ENCODE data around the gene SFXN5. TPM values are rescaled to one million over a fixed set of nuclear protein-coding genes. Genes with fewer than 3 reads are reported as not detected.
"Not testable (repeated sequence)": the region's sequence is repeated elsewhere in the genome, so short reads cannot be mapped to it uniquely, and the experiment has no call there.

SFXN5 gene
- total RNA-seq, 2 donors from 2014 or later, result 16.1 to 26.4 TPM

GRCh38 chr2:72914206-72914559 lies 157.3 kb downstream of the SFXN5 start:
- Histone ChIP-seq H3K9ac (ENCODE audit: low read depth in 2 of 2, low read length in 2 of 2) (no peak overlapping the region), H3K27ac (no peak overlapping the region), H3K27me3 (peaks cover 72% of the 10 kb centered on the region), H3K36me3 (no peaks in the 10 kb centered on the region), H3K4me1 (peaks cover 24% of the 10 kb centered on the region), H3K9me3 (no peaks in the 10 kb centered on the region), H3K4me3 (no peak overlapping the region)
- TF ChIP-seq CTCF (IDR thresholded peaks at IDR 0.05), result no peak
- no peak for DNase-seq
- intact Hi-C loops (cut with DNase I), result no loop called here

GRCh38 chr2:72913486-72914205 lies 157.9 kb downstream of the SFXN5 start:
- Histone ChIP-seq H3K36me3 (no peaks in the 10 kb centered on the region), H3K4me3 (no peak overlapping the region), H3K4me1 (peaks cover 23% of the 10 kb centered on the region), H3K9me3 (no peaks in the 10 kb centered on the region), H3K9ac (ENCODE audit: low read depth in 2 of 2, low read length in 2 of 2) (no peak overlapping the region), H3K27me3 (peaks cover 72% of the 10 kb centered on the region), H3K27ac (no peak overlapping the region)
- no peak for TF ChIP-seq CTCF (IDR thresholded peaks at IDR 0.05)
- no peak for DNase-seq
- intact Hi-C loops (cut with DNase I), result no loop called here

DNA sequence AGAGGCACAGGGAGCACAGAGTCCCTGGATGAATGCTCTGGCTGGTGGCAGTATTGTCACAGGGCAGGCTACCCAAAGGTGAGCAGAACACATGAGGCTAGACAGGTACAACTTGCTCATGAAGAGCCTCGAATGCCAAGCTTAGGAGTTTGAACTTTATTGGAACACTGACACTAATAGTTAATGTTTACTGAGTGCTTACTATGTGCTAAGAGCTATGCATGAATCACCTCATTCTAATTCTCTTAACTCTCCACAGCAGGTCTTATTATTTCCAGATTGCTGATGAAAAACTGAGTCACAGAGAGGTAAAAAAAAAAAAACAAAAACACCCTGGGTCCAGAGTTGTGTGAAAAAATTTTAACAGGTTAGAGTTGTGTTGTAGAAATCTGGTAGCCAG lies 160.3 kb downstream of the SFXN5 start:
- H3K36me3 ChIP-seq, result no peaks in the 10 kb centered on the region
- no peak overlapping the region for H3K9ac ChIP-seq (ENCODE audit: low read depth in 2 of 2, low read length in 2 of 2)
- no peak for DNase-seq
- no peak for TF ChIP-seq CTCF (IDR thresholded peaks at IDR 0.05)
- intact Hi-C loops (cut with DNase I), result no loop called here
- peaks cover 54% of the 10 kb centered on the region for H3K27me3 ChIP-seq
- no peaks in the 10 kb centered on the region for H3K9me3 ChIP-seq
- H3K4me1 ChIP-seq, result peaks cover 11% of the 10 kb centered on the region
- H3K27ac ChIP-seq, result no peak overlapping the region
- no peak overlapping the region for H3K4me3 ChIP-seq

DNA sequence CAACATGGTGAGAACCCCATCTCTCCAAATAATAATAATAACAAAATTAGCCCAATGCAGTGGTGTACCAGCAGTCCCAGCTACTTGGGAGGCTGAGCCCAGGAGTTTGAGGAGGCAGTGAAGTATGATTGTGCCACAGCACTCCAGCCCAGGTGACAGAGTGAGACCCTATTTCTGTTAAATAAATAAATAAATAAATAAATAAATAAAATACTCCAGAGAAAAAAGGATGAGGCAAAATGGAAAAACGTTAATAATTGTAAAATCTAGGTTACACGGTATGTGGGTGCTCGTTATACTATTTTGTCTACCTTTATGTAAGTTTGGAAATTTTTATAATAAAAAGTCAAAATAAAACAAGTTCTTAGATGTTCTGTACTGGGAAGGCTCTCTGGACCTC lies 162.8 kb downstream of the SFXN5 start:
- Histone ChIP-seq H3K4me1 (no peaks in the 10 kb centered on the region), H3K36me3 (no peaks in the 10 kb centered on the region), H3K27ac (no peak overlapping the region), H3K9me3 (no peaks in the 10 kb centered on the region), H3K27me3 (peaks cover 29% of the 10 kb centered on the region), H3K4me3 (no peak overlapping the region), H3K9ac (ENCODE audit: low read depth in 2 of 2, low read length in 2 of 2) (no peak overlapping the region)
- intact Hi-C loops (cut with DNase I), result no loop called here
- no peak for DNase-seq
- no peak for TF ChIP-seq CTCF (IDR thresholded peaks at IDR 0.05)

- H3K27ac ChIP-seq; DNase-seq; H3K4me1 ChIP-seq; H3K36me3 ChIP-seq; H3K4me3 ChIP-seq; intact Hi-C loops (cut with DNase I); H3K9ac ChIP-seq (ENCODE audit: low read depth in 2 of 2, low read length in 2 of 2); H3K9me3 ChIP-seq: not testable (repeated sequence)
- peaks cover 15% of the 10 kb centered on the region for H3K27me3 ChIP-seq
These were observed 164.1 kb downstream of the SFXN5 start for GRCh38 chr2:72907369-72907768.

- H3K4me3 ChIP-seq, result no peak overlapping the region
- intact Hi-C loops (cut with DNase I), result no loop called here
- H3K4me1 ChIP-seq, result no peaks in the 10 kb centered on the region
- H3K9ac ChIP-seq (ENCODE audit: low read depth in 2 of 2, low read length in 2 of 2), result no peak overlapping the region
- H3K9me3 ChIP-seq, result no peaks in the 10 kb centered on the region
- no peak for DNase-seq
- TF ChIP-seq CTCF (IDR thresholded peaks at IDR 0.05), result no peak
- no peaks in the 10 kb centered on the region for H3K27me3 ChIP-seq
- H3K27ac ChIP-seq, result no peak overlapping the region
- H3K36me3 ChIP-seq, result no peaks in the 10 kb centered on the region
These were observed 170.1 kb downstream of the SFXN5 start for GRCh38 chr2:72901426-72901825.
